Measurements from ENCODE around the gene DDRGK1.
"Not testable (repeated sequence)": the region's sequence is repeated elsewhere in the genome, so short reads cannot be mapped to it uniquely, and the experiment has no call there.

The DDRGK1 gene

DNA sequence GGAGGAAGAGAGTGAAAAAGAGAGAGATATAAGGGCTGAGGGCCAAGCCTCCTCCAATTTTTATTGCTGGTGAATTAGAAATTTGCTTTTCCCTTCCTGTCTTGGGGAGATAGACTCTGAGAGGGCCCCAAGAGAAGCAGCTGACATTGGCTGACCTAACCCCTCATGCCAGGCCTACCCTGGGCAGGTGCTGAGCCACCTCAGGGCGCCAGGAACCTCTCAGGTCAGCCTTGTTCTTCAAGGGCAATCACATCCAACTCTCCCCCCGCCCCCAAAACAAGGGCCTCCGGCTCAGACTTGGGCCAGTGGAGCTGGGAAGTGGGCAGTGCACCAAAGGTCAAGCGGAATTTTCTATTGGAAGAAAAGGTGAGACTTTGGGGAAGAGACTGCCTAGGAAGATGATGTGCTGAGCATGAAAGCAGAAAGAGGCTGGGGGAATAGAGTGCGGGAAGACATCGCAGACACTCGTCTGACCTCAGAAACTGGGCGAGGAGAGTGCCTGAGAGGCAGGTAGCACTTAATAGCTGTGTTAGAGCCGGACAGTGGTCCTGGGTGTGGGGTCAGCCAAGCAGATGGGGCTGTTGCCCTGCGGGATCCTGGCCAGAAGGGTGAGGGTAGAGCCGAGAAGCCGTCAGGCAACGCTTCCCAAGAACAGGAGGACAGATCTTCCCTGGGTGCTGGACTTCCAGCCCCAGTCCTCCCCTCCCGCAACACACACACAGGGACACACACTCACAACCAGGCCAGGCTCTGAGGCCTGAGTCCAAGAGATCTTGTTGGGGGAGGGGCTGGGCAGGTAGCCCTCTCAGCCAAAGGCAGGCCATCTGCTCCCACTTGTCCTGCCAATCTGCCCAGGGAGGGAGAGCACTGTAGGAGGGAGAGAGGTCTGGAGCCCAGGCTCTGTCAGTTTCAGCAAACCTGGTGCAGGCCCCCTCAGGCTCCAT, 41.1 kb downstream of the DDRGK1 start:
- no peak for DNase-seq

DNA sequence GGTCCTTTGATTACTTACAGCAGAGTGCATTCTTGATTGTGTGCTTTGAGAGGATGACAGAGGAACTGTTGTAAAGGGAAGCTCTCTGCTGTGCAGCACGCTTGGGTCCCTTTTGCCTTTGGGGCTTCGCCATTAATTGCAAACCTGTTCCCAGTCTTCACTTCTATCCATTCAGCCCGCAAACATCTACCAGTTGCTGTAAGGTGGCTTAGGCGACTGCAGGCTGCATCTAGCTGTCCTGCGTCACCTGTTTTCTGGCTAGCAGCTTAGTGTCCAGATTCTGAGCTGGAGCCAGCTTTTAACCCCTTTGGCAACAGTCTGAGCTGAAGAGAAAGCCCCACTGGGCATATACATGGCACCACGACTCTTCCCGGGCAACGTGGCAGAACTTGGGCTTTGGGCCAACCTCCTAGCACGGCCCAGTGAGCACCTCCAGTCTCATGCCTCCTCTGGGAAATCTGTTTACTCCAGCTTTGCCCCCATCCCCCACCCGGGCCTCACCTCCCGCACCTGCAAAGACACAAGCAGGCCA, 42.3 kb downstream of the DDRGK1 start:
- no peak for DNase-seq

DNA sequence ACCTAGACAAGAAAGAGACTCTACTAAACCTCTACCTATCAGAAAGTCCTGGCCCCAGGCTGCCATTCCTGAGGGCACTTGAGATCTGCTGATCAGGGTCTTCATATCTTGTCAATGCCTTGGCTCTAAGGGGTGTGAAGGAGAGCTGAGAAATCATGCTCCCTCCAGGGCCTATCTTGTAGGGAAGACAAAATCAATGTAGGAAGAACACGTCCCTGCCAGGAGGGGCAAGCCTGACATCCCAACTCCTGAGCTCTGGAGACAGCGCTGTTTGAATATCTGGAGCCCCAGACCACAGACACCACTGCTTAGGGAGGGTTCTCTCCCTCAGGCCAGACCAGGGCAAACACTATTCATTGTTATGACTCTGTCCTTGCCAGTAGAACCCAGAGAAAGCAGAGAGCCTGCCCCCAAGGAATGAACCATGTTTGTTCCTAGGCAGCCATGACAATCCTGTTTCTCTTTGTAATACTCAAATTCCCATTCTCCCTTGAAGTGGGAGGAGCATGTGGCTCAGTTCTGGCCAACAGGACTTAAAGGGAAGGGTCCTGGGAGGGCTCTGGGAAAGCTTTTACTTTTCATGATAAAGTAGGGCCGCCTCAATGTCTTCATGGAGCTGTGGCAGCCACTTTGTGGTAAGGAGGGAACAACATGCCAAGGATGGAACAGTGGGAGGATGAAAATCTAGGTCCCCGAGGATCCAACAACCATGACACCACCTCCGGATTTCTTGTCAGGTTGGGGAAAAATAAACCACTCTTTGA, 43.0 kb downstream of the DDRGK1 start:
- no peak for DNase-seq

DNA sequence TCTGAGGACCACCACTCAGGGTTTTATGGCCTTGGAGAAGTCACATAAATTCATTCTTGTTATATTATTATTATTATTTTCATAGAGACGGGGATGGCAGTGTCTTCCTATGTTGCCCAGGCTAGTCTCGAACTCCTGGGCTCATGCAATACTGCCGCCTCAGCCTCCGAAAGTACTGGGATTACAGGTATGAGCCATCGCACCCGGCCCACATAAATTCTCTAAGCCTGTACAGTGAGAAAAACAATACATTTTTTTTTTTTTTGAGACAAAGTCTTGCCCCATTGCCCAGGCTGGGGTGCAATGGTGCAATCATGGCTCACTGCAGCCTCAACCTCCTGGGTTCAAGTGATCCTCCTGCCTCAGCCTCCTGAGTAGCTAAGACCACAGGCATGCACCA, 44.1 kb downstream of the DDRGK1 start:
- DNase-seq = no peak

DNA sequence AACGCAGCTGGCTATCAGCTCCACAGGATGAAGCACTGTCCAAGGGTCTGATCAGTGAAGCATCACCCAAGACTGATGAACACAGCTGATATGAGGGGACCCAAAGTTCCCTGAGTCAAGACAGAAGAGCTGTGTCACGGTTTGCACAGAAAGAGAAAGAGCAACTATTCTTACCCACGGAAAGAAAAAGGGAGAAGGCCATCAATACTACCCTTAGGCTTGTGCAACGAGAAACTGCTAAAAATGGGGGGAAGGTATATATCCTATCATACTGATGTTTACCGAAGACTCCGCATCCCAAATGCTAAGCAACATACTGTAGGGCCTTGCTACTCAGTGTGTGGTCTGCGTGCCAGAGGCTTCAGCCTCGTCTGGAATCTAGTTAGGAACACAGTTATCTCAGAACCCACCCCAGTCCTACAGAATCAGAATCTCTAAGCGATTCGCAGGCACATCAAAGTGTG, 45.5 kb downstream of the DDRGK1 start:
- DNase-seq = peak in 1 of 2 donors; percentile 27

DNA sequence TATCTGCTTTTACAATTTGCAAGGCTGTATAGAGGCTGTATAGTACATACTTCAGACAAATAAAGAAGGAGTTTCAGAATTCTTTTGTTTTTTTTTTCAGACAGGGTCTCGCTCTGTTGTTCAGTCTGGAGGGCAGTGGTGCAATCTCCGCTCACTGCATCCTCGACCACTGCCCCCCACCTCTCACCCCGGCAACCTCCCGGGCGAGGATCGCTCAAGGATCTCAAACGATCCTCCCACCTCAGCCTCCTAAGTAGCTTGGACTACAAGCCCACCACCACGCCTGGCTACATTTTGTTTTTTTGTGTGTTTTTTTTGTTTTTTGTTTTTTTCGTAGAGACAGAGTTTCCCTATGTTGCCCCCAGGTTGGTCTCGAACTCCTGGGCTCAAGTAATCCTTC, 46.7 kb downstream of the DDRGK1 start:
- DNase-seq = no peak

DNA sequence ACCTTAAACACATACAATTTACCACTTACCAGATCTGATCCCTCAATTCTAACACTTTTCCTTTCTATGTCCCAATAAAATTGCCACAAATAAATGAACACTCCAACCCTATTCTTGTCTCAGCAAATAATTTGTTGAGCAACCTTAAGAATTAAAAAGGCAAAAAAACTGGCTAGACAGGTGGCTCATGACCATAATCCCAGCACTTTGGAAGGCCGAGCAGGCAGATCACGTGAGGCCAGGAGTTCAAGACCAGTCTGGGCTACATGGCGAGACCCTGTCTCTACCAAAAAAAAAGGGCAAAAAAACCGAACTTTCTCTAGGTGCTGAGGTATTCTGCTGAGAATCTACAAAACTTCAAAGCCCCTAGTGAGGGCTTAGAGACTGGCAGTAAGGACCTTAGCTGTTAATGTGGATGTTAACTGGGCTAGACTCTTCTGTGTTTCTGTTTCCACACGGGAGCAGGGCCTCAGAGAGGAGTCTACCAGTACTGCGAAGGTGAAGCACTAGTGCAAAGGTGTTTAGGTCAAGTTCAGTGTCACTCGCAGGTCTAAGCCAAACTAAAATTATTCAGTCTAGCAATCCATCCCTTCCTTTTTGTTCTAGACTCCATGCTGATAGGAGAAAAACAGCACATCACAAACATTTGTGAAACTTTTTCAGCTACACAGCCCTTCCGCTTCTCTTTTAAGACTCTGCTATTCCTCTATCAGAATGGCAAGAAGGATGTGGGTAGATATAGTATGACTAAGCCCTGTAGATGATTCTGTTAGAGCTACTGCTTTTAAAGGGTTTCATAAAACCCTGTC, 47.5 kb downstream of the DDRGK1 start:
- DNase-seq = peak; percentile 59 to 65

DNA sequence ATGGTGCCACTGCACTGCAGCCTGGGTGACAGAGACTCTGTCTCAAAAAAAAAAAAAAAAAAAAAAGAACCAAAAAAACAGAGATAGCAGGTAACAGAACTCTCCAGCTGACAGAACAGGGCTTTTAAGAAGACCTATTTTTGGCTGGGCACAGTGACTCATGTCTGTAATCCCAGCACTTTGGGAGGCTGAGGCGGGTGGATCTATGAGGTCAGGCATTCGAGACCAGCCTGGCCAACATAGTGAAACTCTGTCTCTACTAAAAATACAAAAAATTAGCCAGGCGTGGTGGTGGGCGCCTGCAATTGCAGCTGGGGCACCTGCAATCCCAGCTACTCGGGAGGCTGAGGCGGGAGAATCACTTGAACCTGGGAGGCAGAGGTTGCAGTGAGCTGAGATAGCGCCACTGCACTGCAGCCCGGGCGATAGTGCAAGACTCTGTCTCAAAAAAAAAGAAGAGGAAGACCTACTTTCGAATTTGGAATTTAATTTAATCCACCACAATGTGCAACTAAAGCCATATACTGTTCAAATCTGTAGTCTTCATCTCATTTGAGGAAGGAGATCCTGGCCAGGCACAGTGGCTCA, 52.3 kb downstream of the DDRGK1 start:
- DNase-seq = not testable (repeated sequence)

DNA sequence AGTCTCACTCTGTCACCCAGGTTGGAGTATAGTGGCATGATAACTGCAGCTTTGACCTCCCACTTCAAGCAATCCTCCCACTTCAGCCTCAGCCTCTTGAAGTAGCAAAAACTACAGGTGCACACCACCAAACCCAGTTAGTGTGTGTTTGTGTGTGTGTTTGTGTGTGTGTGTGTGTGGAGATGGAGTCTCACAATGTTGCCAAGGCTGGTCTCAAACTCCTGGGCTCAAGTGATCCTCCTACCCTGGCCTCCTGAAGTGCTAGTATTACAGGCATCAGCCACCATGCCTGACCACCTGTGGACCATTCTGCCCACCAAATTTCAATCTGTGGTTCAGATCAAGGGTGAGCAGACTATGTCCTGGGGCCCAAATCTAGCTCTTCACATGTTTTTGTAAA, 53.6 kb downstream of the DDRGK1 start:
- DNase-seq = no peak

DNA sequence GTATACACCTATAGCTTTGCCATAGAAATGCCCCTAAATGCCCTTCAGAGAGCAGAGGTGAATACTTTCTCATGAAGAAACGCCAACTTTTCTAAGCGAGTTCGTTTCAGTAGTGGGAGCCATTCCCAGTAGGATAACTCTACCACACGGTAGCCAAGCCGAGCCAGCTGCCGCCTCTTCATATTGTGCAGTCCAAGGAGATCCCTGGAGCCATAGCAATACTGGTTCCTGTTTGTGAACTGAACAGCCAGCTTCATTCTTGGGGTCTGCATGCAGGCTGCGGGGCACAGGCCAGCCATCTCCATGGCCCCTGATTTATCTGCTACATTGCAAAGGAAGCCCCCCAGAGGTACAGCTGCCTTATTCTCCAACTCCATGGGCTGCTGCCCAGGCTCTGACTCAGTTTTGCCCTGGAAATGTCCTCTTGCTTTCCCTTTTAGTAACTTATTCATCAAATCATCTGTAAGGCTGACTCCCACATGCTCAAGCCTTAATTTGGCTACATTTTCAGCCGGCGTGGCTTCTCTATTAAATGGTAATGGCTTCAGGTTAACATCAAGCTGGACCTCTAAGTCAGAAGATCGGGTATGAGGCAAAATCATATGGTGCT, 57.6 kb downstream of the DDRGK1 start:
- DNase-seq = no peak

DNA sequence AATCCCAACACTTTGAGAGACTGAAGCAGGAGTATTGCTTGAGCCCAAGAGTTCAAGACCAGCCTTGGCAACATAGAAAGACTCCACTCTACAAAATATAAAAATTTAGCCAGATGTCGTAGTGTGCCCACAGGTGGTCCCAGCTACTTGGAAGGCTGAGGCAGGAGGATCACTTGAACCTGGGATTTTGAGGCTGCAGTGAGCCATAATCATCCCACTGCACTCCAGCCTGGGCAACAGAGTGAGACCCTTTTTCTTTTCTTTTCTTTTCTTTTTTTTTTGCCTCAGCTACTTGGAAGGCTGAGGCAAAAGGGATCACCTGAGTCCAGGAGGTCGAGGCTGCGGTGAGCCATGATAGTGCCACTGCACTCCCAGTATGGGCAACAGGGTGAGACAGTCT, 62.7 kb downstream of the DDRGK1 start:
- no peak for DNase-seq
